ENCODE data around the gene APLP2.
"Not testable (repeated sequence)": the region's sequence is repeated elsewhere in the genome, so short reads cannot be mapped to it uniquely, and the experiment has no call there.

The APLP2 gene

GRCh38 chr11:130062026-130062425 lies 7.7 kb upstream of the APLP2 start:
- DNase-seq: no peak

- DNase-seq: peak; percentile 57
These were observed 6.2 kb upstream of the APLP2 start for GRCh38 chr11:130063451-130063850.

- DNase-seq: no peak
These were observed 5.1 kb upstream of the APLP2 start for GRCh38 chr11:130064596-130064995.

- no peak for DNase-seq
These were observed 3.4 kb upstream of the APLP2 start for GRCh38 chr11:130066338-130066737.

- DNase-seq: no peak
These were observed 1.1 kb upstream of the APLP2 start for GRCh38 chr11:130068546-130068985.

- peak; percentile 96 for DNase-seq
These were observed 572 bp upstream of the APLP2 start for GRCh38 chr11:130068986-130069658.

GRCh38 chr11:130070109-130070845 lies 583 bp downstream of the APLP2 start:
- peak; percentile 63 for DNase-seq

- peak; percentile 55 for DNase-seq
These were observed 1.1 kb downstream of the APLP2 start for GRCh38 chr11:130070846-130071200.

- DNase-seq: peak; percentile 44
These were observed 1.6 kb downstream of the APLP2 start for GRCh38 chr11:130071211-130071712.

GRCh38 chr11:130074736-130075135 lies 5.0 kb downstream of the APLP2 start:
- DNase-seq: no peak

- DNase-seq: no peak
These were observed 7.2 kb downstream of the APLP2 start for GRCh38 chr11:130076778-130077481.

- peak; percentile 89 for DNase-seq
These were observed 8.0 kb downstream of the APLP2 start for GRCh38 chr11:130077671-130078070.

- peak; percentile 51 for DNase-seq
These were observed 8.4 kb downstream of the APLP2 start for GRCh38 chr11:130078080-130078479.

- no peak for DNase-seq
These were observed 16.1 kb downstream of the APLP2 start for GRCh38 chr11:130085671-130086290.

- DNase-seq: no peak
These were observed 17.0 kb downstream of the APLP2 start for GRCh38 chr11:130086669-130087068.

GRCh38 chr11:130087294-130087926 lies 17.7 kb downstream of the APLP2 start:
- peak; percentile 81 for DNase-seq

GRCh38 chr11:130088217-130088616 lies 18.5 kb downstream of the APLP2 start:
- no peak for DNase-seq

- no peak for DNase-seq
These were observed 19.4 kb downstream of the APLP2 start for GRCh38 chr11:130088919-130089673.

- DNase-seq: no peak
These were observed 20.0 kb downstream of the APLP2 start for GRCh38 chr11:130089674-130090073.

- DNase-seq: not testable (repeated sequence)
These were observed 20.8 kb downstream of the APLP2 start for GRCh38 chr11:130090517-130090916.

GRCh38 chr11:130091169-130091568 lies 21.5 kb downstream of the APLP2 start:
- not testable (repeated sequence) for DNase-seq

- DNase-seq: no peak
These were observed 23.0 kb downstream of the APLP2 start for GRCh38 chr11:130092661-130093060.

Measured in hematopoietic multipotent progenitor cell treated with erythropoietin and hydrocortisone succinate and interleukin-3 and kit ligand, for 4 days (in vitro differentiated cells).